Suprapubic skin (tissue), 4 donors: Measurements from ENCODE around the gene GJC1. TPM values are rescaled to one million over a fixed set of nuclear protein-coding genes. Genes with fewer than 3 reads are reported as not detected.

Experiments
- DNase-seq, 2 donors: peaks; one replicate each; pipeline ENCODE4 v3.0.0-alpha.2; 2019; ENCODE audit warnings: low spot score in 2 of 2
- H3K27ac ChIP-seq: fragments of 200-600 bp; sonication (generic); one replicate; pipeline ENCODE4 v1.5.1; 2019
- H3K27me3 ChIP-seq: fragments of 200-600 bp; sonication (generic); one replicate; pipeline ENCODE4 v1.5.1; 2019
- H3K36me3 ChIP-seq: fragments of 200-600 bp; sonication (generic); one replicate; pipeline ENCODE4 v1.5.1; 2019
- H3K4me1 ChIP-seq: fragments of 200-600 bp; sonication (generic); one replicate; pipeline ENCODE4 v1.5.1; 2019
- H3K4me3 ChIP-seq: fragments of 200-600 bp; sonication (generic); one replicate; pipeline ENCODE4 v1.5.1; 2019; ENCODE audit warnings: mild to moderate bottlenecking
- H3K9me3 ChIP-seq: fragments of 200-600 bp; sonication (generic); one replicate; pipeline ENCODE4 v1.5.1; 2019
- CTCF ChIP-seq, 2 donors: fragments of 200-600 bp in 1 of 2; fragments of 450-650 bp in 1 of 2; sonication (generic) in 1 of 2; IDR thresholded peaks; one replicate each; pipeline ENCODE4 v1.5.1; 2016 to 2019; ENCODE audit warnings: antibody characterized with exemption in 2 of 2, mild to moderate bottlenecking in 1 of 2, moderate library complexity in 1 of 2
- EP300 ChIP-seq: sonication (generic); formaldehyde crosslinking; IDR thresholded peaks from one replicate; pipeline ENCODE4 v1.6.1; 2017; ENCODE audit warnings: antibody characterized with exemption
- POLR2A ChIP-seq, 2 donors: fragments of 450-650 bp; IDR thresholded peaks; one replicate each; pipeline ENCODE4 v1.6.1; 2017; ENCODE audit warnings: antibody characterized with exemption in 2 of 2, mild to moderate bottlenecking in 2 of 2, moderate library complexity in 2 of 2
- POLR2AphosphoS5 ChIP-seq, 3 donors: sonication (generic); formaldehyde crosslinking; IDR thresholded peaks; one replicate each; pipeline ENCODE4 v1.6.1; 2017; ENCODE audit warnings: antibody characterized with exemption in 3 of 3
- WGBS: methylation state at CpG from one replicate; pipeline ENCODE4 v1.1.5; 2018; 5-methylcytosine and 5-hydroxymethylcytosine counted together
- total RNA-seq, 4 donors: library from RNA; depleted of rRNA; stranded (reverse); fragments of >200 nt; gene quantifications; one replicate each; pipeline ENCODE4 v1.1.0, GENCODE V29; 2016

The GJC1 gene
- total RNA-seq, 4 donors from 2014 or later, result 1.1 to 7.8 (median 1.9) TPM

- Histone ChIP-seq H3K9me3 (no peaks in the 10 kb centered on the region), H3K27me3 (no peaks in the 10 kb centered on the region), H3K27ac (no peak overlapping the region), H3K4me3 (no peak overlapping the region), H3K4me1 (no peaks in the 10 kb centered on the region), H3K36me3 (peaks cover 59% of the 10 kb centered on the region)
- TF ChIP-seq POLR2AphosphoS5 (IDR thresholded peaks at IDR 0.05) (no peak), POLR2A (IDR thresholded peaks at IDR 0.05) (no peak), CTCF (IDR thresholded peaks at IDR 0.05) (no peak), EP300 (no peak)
- DNase-seq, result no peak
- 92% methylated on average over 5 of the region's 5 CpGs for WGBS
These were observed 20.5 kb upstream of the GJC1 start for GRCh38 chr17:44850612-44851011.

- 91% methylated on average over 7 of the region's 7 CpGs for WGBS
- Histone ChIP-seq H3K27ac (peak overlapping the region; percentile 18), H3K36me3 (peaks cover 53% of the 10 kb centered on the region), H3K27me3 (no peaks in the 10 kb centered on the region), H3K4me3 (no peak overlapping the region), H3K4me1 (no peaks in the 10 kb centered on the region), H3K9me3 (no peaks in the 10 kb centered on the region)
- TF ChIP-seq EP300, result no peak
- no peak for TF ChIP-seq CTCF (IDR thresholded peaks at IDR 0.05)
- no peak for TF ChIP-seq POLR2A (IDR thresholded peaks at IDR 0.05)
- no peak for TF ChIP-seq POLR2AphosphoS5 (IDR thresholded peaks at IDR 0.05)
- DNase-seq, result no peak
These were observed 19.9 kb upstream of the GJC1 start for GRCh38 chr17:44850025-44850424.

GRCh38 chr17:44848961-44849489, 18.9 kb upstream of the GJC1 start:
- no peak overlapping the region for H3K27ac ChIP-seq
- peaks cover 43% of the 10 kb centered on the region for H3K36me3 ChIP-seq
- H3K27me3 ChIP-seq, result no peaks in the 10 kb centered on the region
- no peak for DNase-seq
- no peaks in the 10 kb centered on the region for H3K9me3 ChIP-seq
- no peaks in the 10 kb centered on the region for H3K4me1 ChIP-seq
- 81% methylated on average over 9 of the region's 12 CpGs for WGBS
- no peak for TF ChIP-seq EP300
- no peak for TF ChIP-seq POLR2AphosphoS5 (IDR thresholded peaks at IDR 0.05)
- no peak for TF ChIP-seq CTCF (IDR thresholded peaks at IDR 0.05)
- TF ChIP-seq POLR2A (IDR thresholded peaks at IDR 0.05), result no peak
- H3K4me3 ChIP-seq, result no peak overlapping the region

GRCh38 chr17:44848257-44848795, 18.2 kb upstream of the GJC1 start:
- WGBS, result 76% methylated on average over 6 of the region's 6 CpGs

More at GRCh38 chr17:44848257-44848795, 18.2 kb upstream of the GJC1 start:
- no peak for DNase-seq
- Histone ChIP-seq H3K27me3 (no peaks in the 10 kb centered on the region), H3K4me3 (no peak overlapping the region), H3K4me1 (no peaks in the 10 kb centered on the region), H3K9me3 (no peaks in the 10 kb centered on the region), H3K27ac (no peak overlapping the region), H3K36me3 (peaks cover 36% of the 10 kb centered on the region)
- TF ChIP-seq POLR2AphosphoS5 (IDR thresholded peaks at IDR 0.05) (no peak), CTCF (IDR thresholded peaks at IDR 0.05) (no peak), POLR2A (IDR thresholded peaks at IDR 0.05) (no peak), EP300 (no peak)
